NCI-H345 treated with DMSO at 0.1 percent for 48 hours (cell line): ENCODE measurements around the gene STXBP4.

ENCODE experiments used
- DNase-seq: peaks from one replicate; lab custom pipeline; 2025; ENCODE audit not compliant: unreplicated experiment; lab: John Stamatoyannopoulos, UW

STXBP4 gene

GRCh38 chr17:54968262-54968987 lies at the start of gene STXBP4, which contains the start of gene COX11:
Gene STXBP4, plus strand, starts transcription at chr17:54968765. Its CDS starts 17,455 bp downstream, at chr17:54986220.
Gene COX11, minus strand, starts transcription at chr17:54968654. Its CDS starts 8 bp downstream, at chr17:54968646.
- peak; percentile 89 for DNase-seq

- DNase-seq: no peak
These were observed 49.1 kb upstream of the STXBP4 start for GRCh38 chr17:54919425-54919824.

- no peak for DNase-seq
These were observed 47.7 kb upstream of the STXBP4 start for GRCh38 chr17:54920819-54921218.

GRCh38 chr17:54924405-54924804 lies 44.2 kb upstream of the STXBP4 start:
- DNase-seq: no peak

GRCh38 chr17:54927525-54927924 lies 41.0 kb upstream of the STXBP4 start:
- no peak for DNase-seq

- no peak for DNase-seq
These were observed 35.9 kb upstream of the STXBP4 start for GRCh38 chr17:54932711-54933110.

- DNase-seq: no peak
These were observed 34.6 kb upstream of the STXBP4 start for GRCh38 chr17:54933921-54934320.

- no peak for DNase-seq
These were observed 33.1 kb upstream of the STXBP4 start for GRCh38 chr17:54935471-54935870.

- DNase-seq: no peak
These were observed 31.5 kb upstream of the STXBP4 start for GRCh38 chr17:54937018-54937417.

- no peak for DNase-seq
These were observed 31.1 kb upstream of the STXBP4 start for GRCh38 chr17:54937426-54937825.

- no peak for DNase-seq
These were observed 27.3 kb upstream of the STXBP4 start for GRCh38 chr17:54941285-54941684.

GRCh38 chr17:54944796-54945195 lies 23.8 kb upstream of the STXBP4 start:
- no peak for DNase-seq

GRCh38 chr17:54945231-54945630 lies 23.3 kb upstream of the STXBP4 start:
- DNase-seq: no peak

GRCh38 chr17:54945671-54946070 lies 22.9 kb upstream of the STXBP4 start:
- DNase-seq: no peak

GRCh38 chr17:54947396-54947795 lies 21.2 kb upstream of the STXBP4 start:
- no peak for DNase-seq

GRCh38 chr17:54948380-54948779 lies 20.2 kb upstream of the STXBP4 start:
- DNase-seq: no peak

GRCh38 chr17:54950116-54950515 lies 18.4 kb upstream of the STXBP4 start:
- DNase-seq: no peak

- DNase-seq: no peak
These were observed 17.3 kb upstream of the STXBP4 start for GRCh38 chr17:54951286-54951685.

- no peak for DNase-seq
These were observed 11.8 kb upstream of the STXBP4 start for GRCh38 chr17:54956791-54957190.

GRCh38 chr17:54967621-54968261 lies 824 bp upstream of the STXBP4 start:
- DNase-seq: peak; percentile 31

GRCh38 chr17:54968988-54969332 lies 395 bp downstream of the STXBP4 start:
- no peak for DNase-seq

GRCh38 chr17:54969658-54970572 lies 1.4 kb downstream of the STXBP4 start:
- no peak for DNase-seq
